ENCODE measurements around the gene TMEM167A. TPM values are rescaled to one million over a fixed set of nuclear protein-coding genes. Genes with fewer than 3 reads are reported as not detected.

The TMEM167A gene
- 100 to 1,000 TPM; 100 to 144 (median 138) TPM for polyA plus RNA-seq (ENCODE audit: insufficient read length in 4 of 4)

GRCh38 chr5:83076742-83077661 lies at the start of gene TMEM167A, which contains the start of gene XRCC4:
Gene TMEM167A, minus strand, starts transcription at chr5:83077394. Its CDS starts 71 bp downstream, at chr5:83077323.
Gene XRCC4, plus strand, starts transcription at chr5:83077547. Its CDS starts 27,373 bp downstream, at chr5:83104920.
- DNase-seq (ENCODE audit: low read depth in 4 of 4, low spot score in 3 of 4) = peak; percentile 91 to 97 (median 96)

- DNase-seq (ENCODE audit: low read depth in 4 of 4, low spot score in 3 of 4) = no peak
These were observed 49.3 kb upstream of the TMEM167A start for GRCh38 chr5:83126501-83126900.

- DNase-seq (ENCODE audit: low read depth in 4 of 4, low spot score in 3 of 4) = no peak
These were observed 48.4 kb upstream of the TMEM167A start for GRCh38 chr5:83125560-83125959.

GRCh38 chr5:83124593-83124992 lies 47.4 kb upstream of the TMEM167A start:
- DNase-seq (ENCODE audit: low read depth in 4 of 4, low spot score in 3 of 4) = no peak

- no peak for DNase-seq (ENCODE audit: low read depth in 4 of 4, low spot score in 3 of 4)
These were observed 41.8 kb upstream of the TMEM167A start for GRCh38 chr5:83118976-83119375.

GRCh38 chr5:83118471-83118870 lies 41.3 kb upstream of the TMEM167A start:
- no peak for DNase-seq (ENCODE audit: low read depth in 4 of 4, low spot score in 3 of 4)

GRCh38 chr5:83115816-83116215 lies 38.6 kb upstream of the TMEM167A start:
- no peak for DNase-seq (ENCODE audit: low read depth in 4 of 4, low spot score in 3 of 4)

- no peak for DNase-seq (ENCODE audit: low read depth in 4 of 4, low spot score in 3 of 4)
These were observed 32.2 kb upstream of the TMEM167A start for GRCh38 chr5:83109380-83109779.

- DNase-seq (ENCODE audit: low read depth in 4 of 4, low spot score in 3 of 4) = no peak
These were observed 30.7 kb upstream of the TMEM167A start for GRCh38 chr5:83107692-83108420.

- no peak for DNase-seq (ENCODE audit: low read depth in 4 of 4, low spot score in 3 of 4)
These were observed 26.8 kb upstream of the TMEM167A start for GRCh38 chr5:83104021-83104420.

- DNase-seq (ENCODE audit: low read depth in 4 of 4, low spot score in 3 of 4) = no peak
These were observed 25.3 kb upstream of the TMEM167A start for GRCh38 chr5:83102364-83102980.

- DNase-seq (ENCODE audit: low read depth in 4 of 4, low spot score in 3 of 4) = no peak
These were observed 24.3 kb upstream of the TMEM167A start for GRCh38 chr5:83101514-83101913.

GRCh38 chr5:83099445-83099844 lies 22.3 kb upstream of the TMEM167A start:
- no peak for DNase-seq (ENCODE audit: low read depth in 4 of 4, low spot score in 3 of 4)

GRCh38 chr5:83099001-83099400 lies 21.8 kb upstream of the TMEM167A start:
- no peak for DNase-seq (ENCODE audit: low read depth in 4 of 4, low spot score in 3 of 4)

- no peak for DNase-seq (ENCODE audit: low read depth in 4 of 4, low spot score in 3 of 4)
These were observed 20.6 kb upstream of the TMEM167A start for GRCh38 chr5:83097689-83098231.

GRCh38 chr5:83096660-83097339 lies 19.6 kb upstream of the TMEM167A start:
- DNase-seq (ENCODE audit: low read depth in 4 of 4, low spot score in 3 of 4) = no peak

GRCh38 chr5:83095957-83096539 lies 18.9 kb upstream of the TMEM167A start:
- no peak for DNase-seq (ENCODE audit: low read depth in 4 of 4, low spot score in 3 of 4)

GRCh38 chr5:83095163-83095956 lies 18.2 kb upstream of the TMEM167A start:
- DNase-seq (ENCODE audit: low read depth in 4 of 4, low spot score in 3 of 4) = no peak

- DNase-seq (ENCODE audit: low read depth in 4 of 4, low spot score in 3 of 4) = no peak
These were observed 16.5 kb upstream of the TMEM167A start for GRCh38 chr5:83093692-83094091.

Measured in right renal pelvis (tissue), 4 donors.